Fibroblast of skin of left quadriceps (primary cell): ENCODE measurements around the gene ETFB.

Source experiments
- DNase-seq, 2 experiments: peaks; one replicate each; pipeline ENCODE4 v3.0.0-alpha.2; 2013; ENCODE audit warnings: low read depth in 2 of 2

Gene ETFB

DNA sequence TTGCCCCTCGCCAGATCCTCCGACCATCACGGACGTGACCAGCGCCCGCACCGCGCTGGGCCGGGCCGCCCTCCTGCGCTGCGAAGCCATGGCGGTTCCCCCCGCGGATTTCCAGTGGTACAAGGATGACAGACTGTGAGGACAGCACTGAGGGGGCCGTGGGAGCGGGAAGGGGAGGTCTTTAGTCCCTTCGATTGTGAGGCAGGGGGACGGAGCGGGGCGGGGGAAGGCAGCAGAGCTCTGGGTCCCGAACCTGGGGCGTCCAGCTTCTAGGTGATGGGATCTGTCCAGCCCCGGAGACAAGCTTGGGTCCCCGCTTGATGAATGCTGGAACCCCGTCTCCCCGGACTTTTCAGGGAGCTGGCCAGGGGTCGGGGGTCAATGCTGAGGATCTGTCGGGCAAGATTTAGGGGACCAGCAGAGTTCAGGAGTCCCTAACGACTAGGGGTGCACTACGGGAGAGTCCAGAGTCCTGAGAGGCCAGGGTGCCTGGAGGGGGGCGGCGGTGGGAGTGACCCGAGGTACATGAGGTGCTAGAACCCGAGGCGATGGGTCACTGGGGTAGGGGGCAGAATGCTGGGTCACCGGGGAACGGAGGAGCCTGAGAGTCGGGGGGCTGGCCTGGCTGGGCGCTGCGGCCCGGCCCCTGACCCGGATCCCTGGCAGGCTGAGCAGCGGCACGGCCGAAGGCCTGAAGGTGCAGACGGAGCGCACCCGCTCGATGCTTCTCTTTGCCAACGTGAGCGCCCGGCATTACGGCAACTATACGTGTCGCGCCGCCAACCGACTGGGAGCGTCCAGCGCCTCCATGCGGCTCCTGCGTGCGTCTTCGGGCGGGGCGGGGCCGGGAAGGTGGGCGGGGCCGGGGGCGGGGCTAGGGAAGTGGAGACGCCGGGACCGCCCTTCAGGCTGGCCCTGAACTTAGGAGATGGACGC is 38.9 kb downstream of the ETFB start:
- peak in 1 of 2 experiments; percentile 4 for DNase-seq

DNA sequence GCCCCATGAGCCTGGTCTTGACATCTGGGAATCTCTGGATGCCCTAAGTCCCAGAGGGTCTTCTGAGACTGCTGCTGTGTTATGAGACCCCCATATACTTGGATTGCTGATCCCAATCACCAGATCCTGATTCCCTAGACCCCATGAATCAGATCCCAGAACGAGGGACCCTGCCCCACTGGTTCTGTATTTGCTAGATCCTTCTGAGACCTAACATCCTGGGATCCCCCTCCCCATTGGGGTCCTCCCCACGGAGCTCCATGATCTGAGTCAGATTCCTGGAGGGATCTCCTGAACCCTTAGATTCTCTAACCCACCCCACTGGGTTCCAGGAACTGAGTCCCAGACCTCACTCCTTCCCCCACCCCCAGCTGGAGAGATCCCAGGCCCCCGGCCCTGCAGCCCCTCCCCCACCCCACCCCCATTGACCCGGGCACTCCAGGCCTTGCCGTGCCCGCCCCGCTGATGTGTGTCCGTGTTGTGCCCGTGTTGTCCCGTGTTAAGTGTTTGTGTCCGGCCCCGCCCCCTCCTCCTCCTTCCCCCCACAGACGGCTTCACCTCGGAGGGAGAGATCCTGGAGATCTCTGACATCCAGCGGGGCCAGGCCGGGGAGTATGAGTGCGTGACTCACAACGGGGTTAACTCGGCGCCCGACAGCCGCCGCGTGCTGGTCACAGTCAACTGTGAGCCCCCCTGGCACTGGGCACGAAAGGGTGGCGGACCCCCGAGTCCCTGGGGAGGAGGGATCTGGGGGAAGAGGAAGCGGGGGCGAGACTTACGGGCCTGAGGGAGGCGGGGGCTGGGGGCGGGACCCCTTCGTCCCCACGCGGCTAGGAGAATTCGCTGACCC is 39.7 kb downstream of the ETFB start:
- DNase-seq, result no peak

DNA sequence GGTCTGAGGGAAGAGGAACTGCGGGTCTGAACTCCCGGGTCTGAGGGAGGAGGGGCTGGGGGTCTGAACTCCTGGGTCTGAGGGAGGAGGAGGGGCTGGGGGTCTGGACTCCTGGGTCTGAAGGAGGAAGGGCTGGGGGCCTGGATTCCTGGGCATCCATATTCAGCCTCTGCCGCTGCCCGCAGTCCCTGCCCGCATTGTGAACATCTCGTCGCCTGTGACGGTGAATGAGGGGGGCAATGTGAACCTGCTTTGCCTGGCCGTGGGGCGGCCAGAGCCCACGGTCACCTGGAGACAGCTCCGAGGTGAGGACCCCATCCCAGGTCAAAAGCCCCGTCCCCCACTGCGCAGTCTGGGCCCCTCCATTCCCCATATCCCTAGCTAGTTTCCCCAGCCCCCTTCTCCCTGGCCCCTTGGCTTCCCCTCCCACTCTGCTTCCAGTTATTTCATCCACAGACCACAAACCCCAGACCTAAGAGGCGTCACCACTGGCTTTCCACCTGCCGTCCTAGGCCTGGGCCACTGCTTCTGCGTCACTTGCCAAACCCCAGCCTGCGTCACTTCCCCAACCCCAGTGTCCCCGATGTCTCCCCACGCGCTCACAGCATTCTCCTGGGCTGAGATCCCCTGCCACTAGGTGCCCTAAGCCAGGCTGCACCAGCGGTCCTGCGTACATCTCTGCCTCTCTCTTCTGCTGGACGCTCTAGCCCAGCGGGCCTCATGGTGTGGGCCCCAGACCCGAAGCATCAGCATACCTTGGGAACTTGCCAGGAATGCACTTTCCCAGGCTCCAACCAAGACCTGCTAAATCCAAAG is 40.8 kb downstream of the ETFB start:
- no peak for DNase-seq

DNA sequence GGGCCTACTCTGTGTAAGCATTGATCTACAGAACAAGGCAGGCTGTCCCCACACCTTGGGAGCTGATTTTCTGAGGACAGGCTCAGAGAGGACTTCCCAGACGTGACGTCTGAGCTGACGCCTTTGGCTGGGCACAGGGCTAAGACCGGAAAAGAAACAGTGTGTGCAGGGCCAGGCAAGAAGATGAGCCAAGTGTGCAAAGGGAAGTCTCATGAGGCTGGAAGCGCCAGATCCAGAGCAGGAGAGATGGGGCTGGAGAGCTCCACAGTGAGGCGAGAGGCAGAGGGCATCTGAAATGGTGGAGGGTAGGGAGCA is 42.1 kb downstream of the ETFB start:
- no peak for DNase-seq

DNA sequence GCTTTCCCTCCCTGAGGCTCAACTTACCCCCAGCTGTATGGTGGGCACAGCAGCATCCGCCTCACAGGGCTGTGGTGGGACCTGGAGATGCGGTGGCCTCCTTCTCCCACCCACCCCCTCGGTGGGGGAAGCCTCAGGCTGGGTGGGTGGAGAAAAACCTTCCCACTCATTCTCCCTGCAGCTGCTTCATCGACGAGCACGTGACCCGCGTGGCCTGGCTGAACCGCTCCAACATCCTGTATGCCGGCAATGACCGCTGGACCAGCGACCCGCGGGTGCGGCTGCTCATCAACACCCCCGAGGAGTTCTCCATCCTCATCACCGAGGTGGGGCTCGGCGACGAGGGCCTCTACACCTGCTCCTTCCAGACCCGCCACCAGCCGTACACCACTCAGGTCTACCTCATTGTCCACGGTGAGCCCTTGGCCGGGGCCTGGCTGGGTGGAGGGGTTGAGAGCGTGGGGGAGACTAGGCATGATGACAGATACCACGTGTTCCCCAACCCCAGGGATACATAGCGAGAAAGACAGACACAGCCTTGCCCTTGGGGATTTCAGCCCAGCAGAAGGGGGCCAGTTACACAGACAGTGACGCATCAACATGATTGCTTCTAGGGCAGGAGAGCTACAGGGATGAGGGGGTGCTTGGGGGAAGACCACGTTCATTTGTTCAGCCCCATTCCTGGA is 42.6 kb downstream of the ETFB start:
- DNase-seq, result no peak

DNA sequence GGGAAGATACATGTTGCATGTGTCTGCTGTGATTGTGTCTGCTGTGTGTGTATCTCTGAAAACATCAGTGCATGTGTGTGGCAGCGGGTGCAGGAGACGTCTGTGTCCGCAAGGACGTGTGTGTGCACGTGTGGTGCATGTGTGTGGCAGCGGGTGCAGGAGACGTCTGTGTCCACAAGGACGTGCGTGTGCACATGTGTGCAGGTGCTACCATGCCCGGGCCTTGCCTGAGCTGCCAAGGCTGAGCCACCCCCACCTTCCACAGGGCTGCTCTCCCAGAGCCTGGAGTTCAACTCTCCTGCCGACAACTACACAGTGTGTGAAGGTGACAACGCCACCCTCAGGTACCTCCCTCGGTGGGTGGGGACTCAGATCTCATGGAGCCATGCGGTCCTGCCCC is 44.4 kb downstream of the ETFB start:
- no peak for DNase-seq

DNA sequence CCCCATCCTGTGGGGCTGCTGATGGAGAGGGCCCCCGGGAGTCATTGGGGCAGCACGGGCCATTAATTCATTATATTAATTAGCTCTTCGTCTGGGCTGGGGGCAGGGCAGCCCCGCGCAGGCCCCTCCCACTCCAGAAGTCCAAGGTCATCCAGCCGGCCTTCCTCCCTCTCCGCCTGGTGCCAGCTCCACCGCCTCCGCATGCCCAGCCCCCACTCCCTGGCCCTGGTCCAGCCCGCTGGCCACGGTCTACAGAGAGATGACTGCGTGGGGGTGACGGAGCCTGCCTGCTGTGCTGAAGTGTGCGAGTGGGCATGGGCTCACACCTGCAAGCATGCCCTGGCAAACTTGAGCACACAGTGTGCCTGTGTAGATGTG is 45.9 kb downstream of the ETFB start:
- no peak for DNase-seq

DNA sequence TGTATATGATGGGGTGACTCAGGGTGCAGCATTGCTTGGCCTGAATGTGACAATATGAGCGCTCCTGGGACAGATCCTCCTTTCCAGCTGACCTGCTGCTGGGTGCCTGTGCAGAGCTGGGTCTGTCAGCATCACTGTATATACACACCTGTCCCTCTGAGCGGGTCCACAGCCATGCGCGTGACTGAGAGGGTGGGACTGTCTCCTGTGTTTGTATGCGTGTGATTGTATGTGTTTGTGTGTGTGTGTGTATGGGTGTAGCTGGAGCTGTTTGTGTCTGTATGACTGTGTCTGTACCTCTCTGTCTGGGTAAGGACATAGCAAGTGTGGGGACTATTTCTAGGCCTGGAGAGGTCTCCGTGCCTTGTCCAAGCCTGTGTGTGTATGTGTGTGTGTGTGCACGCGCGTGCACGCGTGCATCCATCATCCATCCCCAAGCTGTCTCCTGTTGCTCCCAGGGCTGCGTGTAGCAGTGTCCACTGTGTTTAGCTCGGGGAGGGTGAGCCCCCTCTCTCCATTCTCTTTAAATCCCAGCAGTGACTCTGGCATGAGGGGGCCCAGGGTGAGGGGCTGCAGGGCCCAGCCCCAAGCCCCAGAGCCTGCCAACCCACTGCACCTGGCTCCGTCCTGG is 46.4 kb downstream of the ETFB start:
- DNase-seq, result no peak

DNA sequence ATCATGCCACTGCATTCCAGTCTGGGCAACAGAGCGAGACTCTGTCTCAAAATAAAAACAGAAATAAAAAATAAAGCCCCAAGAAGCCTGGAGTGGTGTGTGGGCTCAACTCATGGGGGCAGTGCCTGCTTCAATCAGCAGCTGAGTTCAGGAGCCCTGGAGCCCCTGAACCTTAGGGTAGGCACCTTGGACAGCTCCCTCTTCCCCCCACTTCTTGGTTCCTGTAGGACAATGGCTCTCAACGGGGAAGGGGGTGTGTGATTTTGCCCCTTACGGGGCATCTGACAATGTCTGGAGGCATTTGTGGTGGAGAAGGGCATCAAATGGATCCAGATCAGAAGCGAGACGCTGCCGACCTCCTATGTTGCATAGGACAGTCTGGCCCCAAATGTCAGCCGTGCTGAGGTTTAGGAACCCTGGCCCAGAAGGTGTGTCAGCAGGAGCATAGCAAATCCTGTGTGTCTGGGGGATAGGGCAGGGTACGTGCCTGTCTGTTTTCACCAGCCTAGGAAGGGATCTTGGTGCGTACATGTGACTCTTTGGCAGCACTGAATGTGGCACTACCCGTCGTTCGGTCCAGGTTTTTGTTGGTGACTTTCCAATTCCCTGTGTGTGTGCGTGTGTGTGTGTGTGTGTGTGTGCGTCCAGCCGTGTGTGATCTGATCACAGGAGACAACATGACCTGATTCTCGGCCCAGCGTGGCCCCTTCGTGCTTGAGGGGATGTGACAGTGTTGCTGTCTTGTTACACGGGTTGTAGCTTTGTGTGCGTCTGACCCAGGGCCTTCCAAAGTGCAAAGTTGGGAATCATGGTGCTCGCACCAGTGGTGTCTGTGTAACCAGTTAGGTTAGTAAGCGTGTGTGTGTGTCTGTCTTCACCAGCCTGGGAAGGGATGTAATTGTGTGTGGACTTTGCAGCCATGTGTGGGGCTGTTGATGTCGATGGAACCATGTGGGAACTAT is 47.2 kb downstream of the ETFB start:
- DNase-seq, result no peak

DNA sequence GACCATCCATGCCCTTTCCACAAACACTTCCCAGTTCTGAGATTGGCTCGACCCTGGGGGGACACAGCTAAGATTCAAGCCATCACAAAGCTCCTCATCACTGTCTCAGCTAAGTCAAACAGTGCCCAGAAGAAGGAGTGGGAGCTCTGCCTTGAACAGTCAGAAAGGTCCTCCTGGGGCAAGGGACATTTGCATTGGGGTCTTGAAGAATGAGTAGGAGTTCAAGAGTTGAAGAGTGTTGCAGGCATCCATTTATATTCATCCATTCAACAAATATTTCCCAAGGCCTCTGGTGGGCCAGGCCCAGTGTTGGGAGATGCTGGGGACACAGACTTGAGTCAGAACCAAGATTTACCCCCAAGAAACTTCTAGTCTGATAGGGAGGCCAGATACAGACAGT is 48.2 kb downstream of the ETFB start:
- no peak for DNase-seq

DNA sequence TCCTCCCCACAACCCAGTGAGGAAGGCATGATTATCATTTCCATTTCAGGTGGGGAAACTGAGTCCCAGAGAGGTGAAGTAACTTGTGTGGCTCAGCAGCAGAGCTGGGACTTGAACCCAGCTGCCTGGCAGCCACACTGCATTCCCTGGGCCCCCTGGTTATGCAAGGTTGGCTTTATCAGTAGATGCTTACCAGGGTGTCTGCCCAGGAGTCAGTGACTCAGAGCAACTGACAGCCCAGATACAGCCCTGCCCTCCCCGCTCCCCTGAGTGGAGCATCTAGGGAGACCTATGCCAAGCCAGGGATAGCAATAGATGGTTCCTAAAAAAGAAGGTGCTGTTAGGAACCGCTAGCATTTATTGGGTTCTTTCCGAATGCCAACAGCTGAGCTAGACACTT is 48.8 kb downstream of the ETFB start:
- DNase-seq, result no peak

DNA sequence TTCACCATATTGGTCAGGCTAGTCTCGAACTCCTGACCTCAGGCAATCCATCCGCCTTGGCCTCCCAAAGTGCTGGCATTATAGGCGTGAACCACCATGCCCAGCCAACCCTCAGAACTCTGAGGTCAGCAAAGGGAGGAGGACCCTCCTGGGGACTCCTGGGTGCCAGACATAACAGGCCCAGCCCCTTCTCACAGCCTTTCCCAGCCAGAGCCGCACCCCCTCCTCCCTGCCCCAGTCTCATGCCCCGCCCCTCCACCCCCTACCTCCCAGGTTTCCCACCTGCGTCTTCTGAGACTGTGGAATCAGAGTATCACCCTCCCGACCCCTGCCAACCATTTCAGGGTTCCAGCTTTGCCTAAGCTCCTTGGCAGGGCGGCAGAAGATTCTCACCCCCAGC is 49.5 kb downstream of the ETFB start:
- DNase-seq, result no peak

DNA sequence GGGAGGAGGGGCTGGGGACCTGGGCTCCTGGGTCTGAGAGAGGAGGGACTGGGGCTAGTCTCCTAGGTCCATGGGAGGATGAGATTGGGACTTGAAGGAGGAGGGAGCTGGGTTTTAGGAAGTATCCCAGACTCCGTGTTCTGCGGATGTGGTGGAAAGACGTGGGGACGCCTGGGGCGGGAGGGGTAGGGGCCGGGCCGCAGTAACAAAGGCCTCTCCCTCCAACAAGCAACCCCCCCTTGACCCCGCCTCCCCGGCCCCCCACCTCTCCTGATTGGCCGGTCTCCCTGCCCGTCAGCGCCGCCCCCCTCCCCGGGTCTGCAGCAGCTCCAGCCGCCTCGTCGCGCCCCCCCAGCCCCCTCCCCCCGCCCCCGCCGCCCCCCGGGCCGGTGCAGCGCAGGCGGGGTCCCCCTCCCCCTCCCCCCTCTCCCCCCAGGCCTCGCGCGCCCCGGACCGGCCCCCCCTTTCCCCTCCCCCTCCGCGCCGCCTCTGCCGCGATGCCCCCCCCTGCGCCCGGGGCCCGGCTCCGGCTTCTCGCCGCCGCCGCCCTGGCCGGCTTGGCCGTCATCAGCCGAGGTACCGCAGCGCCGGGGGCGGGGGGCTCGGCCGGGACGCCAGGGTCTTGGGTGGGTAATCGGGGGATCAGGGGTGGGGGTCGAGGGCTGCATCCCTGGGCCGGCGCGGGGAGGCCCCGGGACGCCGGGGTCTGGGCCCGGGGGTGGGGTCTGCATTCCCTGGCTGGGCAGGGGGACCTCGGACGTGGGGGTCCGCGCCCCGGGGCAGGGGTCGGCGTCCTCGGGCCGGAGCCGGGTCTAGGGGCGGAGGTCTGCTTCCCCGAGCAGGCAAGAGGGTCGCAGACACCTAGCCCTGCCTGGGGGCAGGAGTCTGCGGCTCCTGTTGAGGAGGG is 54.6 kb downstream of the ETFB start, which contains the start of gene IGLON5:
TSS of gene IGLON5 (plus strand) at position 294 of the 907 bp plus-strand sequence. CDS start at position 498, 204 bp downstream.
- no peak for DNase-seq

DNA sequence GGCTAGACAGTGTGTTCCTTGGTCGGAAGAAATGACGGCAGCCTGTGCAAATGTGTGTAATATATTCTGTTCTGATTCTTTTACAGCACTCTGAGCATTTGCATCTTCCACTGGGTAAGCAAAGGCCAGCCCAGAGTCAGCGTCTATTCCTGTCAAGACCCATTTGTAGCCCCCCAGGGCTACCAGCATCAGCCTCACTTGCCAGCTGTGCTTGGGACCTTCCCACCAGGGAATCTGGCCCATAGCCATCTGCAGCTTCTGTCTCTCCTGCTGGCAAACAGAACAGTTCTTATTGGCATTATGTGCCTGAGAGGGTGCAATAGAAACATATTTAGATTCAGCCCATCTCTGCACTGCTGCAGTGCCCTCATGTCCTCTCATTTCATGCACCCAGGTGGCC is 60.7 kb downstream of the ETFB start:
- DNase-seq, result no peak

DNA sequence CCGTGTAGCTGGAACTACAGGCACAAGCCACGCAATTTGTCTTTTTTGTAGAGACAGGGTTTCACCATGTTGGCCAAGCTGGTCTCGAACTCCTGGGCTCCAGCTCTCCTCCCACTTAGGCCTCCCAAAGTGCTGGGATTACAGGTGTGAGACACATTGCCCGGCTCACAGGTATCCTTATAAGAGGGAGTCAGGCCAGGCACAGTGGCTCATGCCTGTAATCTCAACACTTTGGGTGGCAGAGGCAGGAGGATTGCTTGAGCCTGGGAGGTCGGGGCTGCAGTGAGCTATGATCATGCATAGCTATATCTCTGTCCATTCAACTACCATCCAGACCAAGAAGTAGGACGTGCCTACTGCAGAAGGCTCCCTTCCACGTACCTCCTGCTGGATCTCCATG is 64.9 kb downstream of the ETFB start:
- DNase-seq, result no peak

DNA sequence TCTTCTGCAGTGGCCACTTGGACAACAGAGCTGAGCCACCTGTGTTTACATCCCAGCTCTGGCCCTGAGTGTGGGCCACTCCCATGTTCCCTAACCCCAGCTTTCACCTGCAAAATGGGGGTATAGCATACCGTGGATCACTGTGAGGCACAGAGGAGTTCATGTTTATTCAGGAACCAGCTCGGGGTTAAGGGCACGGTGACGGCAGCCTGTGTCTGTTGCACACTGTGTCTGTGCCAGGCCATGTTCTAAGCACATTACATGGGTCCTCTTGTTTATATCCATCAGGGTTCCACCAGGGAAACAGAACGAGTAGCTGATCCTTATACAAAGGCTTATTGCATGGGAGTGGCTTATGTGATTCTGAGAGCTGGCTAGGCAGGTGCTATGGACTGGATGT is 68.8 kb downstream of the ETFB start:
- DNase-seq, result no peak

DNA sequence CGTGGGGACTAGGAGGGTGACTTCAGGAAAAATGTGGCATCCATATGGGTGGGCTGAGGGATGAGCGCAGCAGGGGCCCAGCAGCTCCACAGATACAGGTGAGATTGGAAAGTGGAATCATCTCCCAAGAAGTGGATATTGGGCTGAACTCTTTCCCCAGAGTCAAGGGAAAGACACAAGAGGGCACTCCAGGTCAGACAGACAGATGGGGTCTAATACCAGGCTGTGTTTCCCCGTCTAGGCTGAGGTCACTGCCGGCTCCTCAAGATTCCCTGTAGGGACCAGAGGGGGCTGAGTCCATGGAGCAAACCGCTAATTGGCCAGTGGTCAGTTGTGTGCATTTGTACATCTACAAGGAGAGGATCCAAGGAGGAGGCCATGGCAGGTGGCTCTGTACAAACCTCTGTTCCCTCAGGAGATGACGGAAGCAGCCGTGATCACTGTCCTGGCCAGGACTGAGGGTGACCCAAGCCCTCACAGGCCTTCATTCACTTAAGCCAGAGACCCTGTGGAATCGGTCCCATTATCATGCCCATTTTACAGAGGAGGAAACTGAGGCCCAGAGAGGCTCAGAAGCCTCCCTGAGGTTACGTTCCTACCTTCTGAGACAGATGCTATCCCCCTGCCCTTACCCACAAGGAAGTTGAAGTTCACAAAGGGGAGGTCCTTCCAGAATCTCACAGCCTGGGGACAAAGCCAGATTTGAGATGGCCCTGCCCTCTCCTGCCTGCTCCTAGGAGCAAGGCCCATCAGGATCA is 69.7 kb downstream of the ETFB start:
- no peak for DNase-seq
